OCI-LY3 (cell line): ENCODE results near the gene FZD4.
"Not testable (repeated sequence)": the region's sequence is repeated elsewhere in the genome, so short reads cannot be mapped to it uniquely, and the experiment has no call there.

ENCODE experiments used
- H2AFZ ChIP-seq: fragments of 200-600, 300-600 bp; shearing (Covaris generic); 2 replicates; pipeline ENCODE4 v1.6.0; 2014; ENCODE audit warnings: antibody characterized with exemption, low read depth, low read length
- H3K27ac ChIP-seq: fragments of 200-600, 300-600 bp; sonication (generic); 2 replicates; pipeline ENCODE4 v1.5.1; 2014; ENCODE audit warnings: mild to moderate bottlenecking, low read length, moderate library complexity, mixed read lengths
- H3K27me3 ChIP-seq: fragments of 200-600, 300-600 bp; sonication (generic); 2 replicates; pipeline ENCODE4 v1.6.1; 2014; ENCODE audit warnings: low read depth, low read length, mixed read lengths
- H3K36me3 ChIP-seq: fragments of 200-600, 300-600 bp; sonication (generic); replicated peaks from 2 replicates; pipeline ENCODE3; 2014; ENCODE audit warnings: low read depth, low read length, mixed read lengths
- H3K4me1 ChIP-seq: fragments of 300-600, 200-600 bp; sonication (generic); 2 replicates; pipeline ENCODE4 v1.6.1; 2014; ENCODE audit warnings: low read length, mixed read lengths
- H3K4me2 ChIP-seq: fragments of 200-600, 300-600 bp; sonication (generic); 2 replicates; pipeline ENCODE4 v1.6.1; 2014; ENCODE audit warnings: low read length, mixed read lengths
- H3K4me3 ChIP-seq: fragments of 300-600, 200-600 bp; sonication (generic); 2 replicates; pipeline ENCODE4 v1.5.1; 2014; ENCODE audit warnings: antibody characterized with exemption, mild to moderate bottlenecking, low read length, moderate library complexity
- H3K79me2 ChIP-seq: fragments of 300-600, 200-600 bp; shearing (Covaris generic); 2 replicates; pipeline ENCODE4 v1.6.1; 2014; ENCODE audit warnings: mild to moderate bottlenecking, low read length, mixed read lengths
- H3K9ac ChIP-seq: fragments of 300-600, 200-600 bp; shearing (Covaris generic); 2 replicates; pipeline ENCODE4 v1.6.0; 2014; ENCODE audit warnings: mild to moderate bottlenecking, low read length, moderate library complexity
- H3K9me3 ChIP-seq: fragments of 200-600, 300-600 bp; shearing (Covaris generic); 2 replicates; pipeline ENCODE4 v1.6.1; 2014; ENCODE audit warnings: low read length, mixed read lengths; ENCODE audit not compliant: insufficient read depth
- H4K20me1 ChIP-seq: fragments of 200-600, 300-600 bp; sonication (generic); 2 replicates; pipeline ENCODE4 v1.6.1; 2016; ENCODE audit warnings: low read length, mixed read lengths; ENCODE audit not compliant: insufficient read depth
- CTCF ChIP-seq: fragments of 200-600, 300-600 bp; sonication (generic); IDR thresholded peaks from 2 replicates; pipeline ENCODE4 v1.5.1; 2014; ENCODE audit warnings: antibody characterized with exemption, low read length, low read depth
- EZH2phosphoT487 ChIP-seq: fragments of 200-600 bp; shearing (Covaris generic); IDR thresholded peaks from 2 replicates; pipeline ENCODE4 v1.6.1; 2018; ENCODE audit warnings: antibody characterized with exemption, mixed run types, low read depth

FZD4 gene

GRCh38 chr11:86999388-86999787, 44.2 kb upstream of the FZD4 start:
- Histone ChIP-seq H3K4me1 (peaks cover 2% of the 10 kb centered on the region; the same call in 1 of the 2 replicates), H3K4me3 (no peak overlapping the region), H3K79me2 (no peaks in the 10 kb centered on the region), H3K27ac (no peak overlapping the region), H4K20me1 (no peaks in the 10 kb centered on the region), H3K4me2 (no peak overlapping the region), H3K27me3 (no peaks in the 10 kb centered on the region), H2AFZ (no peak overlapping the region), H3K9ac (no peak overlapping the region), H3K9me3 (no peaks in the 10 kb centered on the region), H3K36me3 (no peaks in the 10 kb centered on the region)
- TF ChIP-seq EZH2phosphoT487, result no peak
- TF ChIP-seq CTCF, result no peak

DNA sequence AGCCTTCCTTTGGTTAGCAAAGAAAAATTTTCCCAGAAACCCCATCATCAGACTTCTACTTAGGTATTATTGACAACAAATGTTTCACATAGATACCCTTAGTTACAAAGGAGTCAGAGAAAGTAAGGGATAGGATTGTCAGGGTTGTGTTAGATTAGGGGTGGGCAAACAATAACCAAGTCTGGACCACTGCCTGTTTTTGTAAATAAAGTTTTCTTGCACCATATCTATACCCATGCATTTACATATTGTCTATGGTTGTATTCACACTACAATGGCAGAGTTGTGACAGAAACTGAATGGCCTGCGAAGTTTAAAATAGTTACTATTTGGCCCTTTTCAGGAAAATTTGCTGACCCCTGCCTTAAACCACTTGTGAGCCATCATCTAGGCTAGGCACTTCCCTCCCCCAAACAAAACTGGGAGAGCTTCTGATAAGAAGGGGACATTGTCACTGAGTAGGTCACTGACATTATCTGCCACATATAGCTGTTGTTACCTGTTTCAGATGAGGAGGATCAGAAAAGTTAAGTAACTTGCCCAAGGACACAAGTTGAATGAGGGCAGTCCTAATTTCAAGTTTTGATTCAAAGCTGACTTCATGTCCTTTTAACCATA, 41.9 kb upstream of the FZD4 start:
- Histone ChIP-seq H3K27me3 (no peaks in the 10 kb centered on the region), H3K9ac (no peak overlapping the region), H3K36me3 (no peaks in the 10 kb centered on the region), H2AFZ (no peak overlapping the region; the same call in 1 of the 2 replicates), H4K20me1 (no peaks in the 10 kb centered on the region), H3K4me1 (peaks cover 2% of the 10 kb centered on the region; the same call in 1 of the 2 replicates), H3K9me3 (no peaks in the 10 kb centered on the region), H3K4me3 (no peak overlapping the region), H3K4me2 (no peak overlapping the region), H3K27ac (no peak overlapping the region), H3K79me2 (no peaks in the 10 kb centered on the region)
- TF ChIP-seq CTCF (no peak), EZH2phosphoT487 (no peak)

- H3K27me3 ChIP-seq, result peaks cover 16% of the 10 kb centered on the region; the same call in 1 of the 2 replicates
Measured at GRCh38 chr11:86993031-86993430, 37.8 kb upstream of the FZD4 start.

GRCh38 chr11:86992340-86992739, 37.1 kb upstream of the FZD4 start:
- not testable (repeated sequence) for H3K9me3 ChIP-seq, H3K4me3 ChIP-seq, H3K9ac ChIP-seq, H3K36me3 ChIP-seq, H3K27ac ChIP-seq, H2AFZ ChIP-seq, H4K20me1 ChIP-seq, H3K4me1 ChIP-seq, H3K79me2 ChIP-seq, H3K4me2 ChIP-seq
- H3K27me3 ChIP-seq, result peaks cover 16% of the 10 kb centered on the region; the same call in 1 of the 2 replicates

More at GRCh38 chr11:86993031-86993430, 37.8 kb upstream of the FZD4 start:
- Histone ChIP-seq H3K27ac (no peak overlapping the region), H3K79me2 (no peaks in the 10 kb centered on the region), H3K9ac (no peak overlapping the region), H3K4me2 (no peak overlapping the region), H3K36me3 (no peaks in the 10 kb centered on the region), H3K4me1 (peaks cover 2% of the 10 kb centered on the region; the same call in 1 of the 2 replicates), H4K20me1 (no peaks in the 10 kb centered on the region), H3K9me3 (no peaks in the 10 kb centered on the region), H2AFZ (no peak overlapping the region), H3K4me3 (no peak overlapping the region)
- no peak for TF ChIP-seq EZH2phosphoT487
- no peak for TF ChIP-seq CTCF
